Parathyroid adenoma (tissue), 2 donors: ENCODE data around the gene RBM19.
"Not testable (repeated sequence)": the region's sequence is repeated elsewhere in the genome, so short reads cannot be mapped to it uniquely, and the experiment has no call there.

Source experiments
- H2AFZ ChIP-seq: fragments of 300-600 bp; sonication (generic); one replicate; pipeline ENCODE4 v1.7.0; 2017; ENCODE audit warnings: antibody characterized with exemption, mild to moderate bottlenecking
- H3K27ac ChIP-seq: fragments of 300-600 bp; sonication (generic); one replicate; pipeline ENCODE4 v1.7.0; 2017
- H3K27me3 ChIP-seq: fragments of 300-600 bp; sonication (generic); one replicate; pipeline ENCODE4 v1.7.0; 2017; ENCODE audit warnings: low read length; ENCODE audit not compliant: control insufficient read depth, insufficient read depth
- H3K36me3 ChIP-seq: fragments of 300-600 bp; sonication (generic); one replicate; pipeline ENCODE4 v1.7.0; 2017; ENCODE audit warnings: low read length; ENCODE audit not compliant: control insufficient read depth, insufficient read depth
- H3K4me1 ChIP-seq: fragments of 300-600 bp; sonication (generic); one replicate; pipeline ENCODE4 v1.7.0; 2017; ENCODE audit warnings: control low read depth
- H3K4me2 ChIP-seq: fragments of 300-600 bp; sonication (generic); one replicate; pipeline ENCODE4 v1.7.0; 2017; ENCODE audit warnings: low read length
- H3K4me3 ChIP-seq: fragments of 300-600 bp; sonication (generic); one replicate; pipeline ENCODE4 v1.7.0; 2017; ENCODE audit warnings: low read depth, low read length
- H3K79me2 ChIP-seq: fragments of 300-600 bp; sonication (generic); one replicate; pipeline ENCODE4 v1.7.0; 2017; ENCODE audit warnings: control low read depth
- H3K9ac ChIP-seq: fragments of 300-600 bp; sonication (generic); one replicate; pipeline ENCODE4 v1.7.0; 2017; ENCODE audit warnings: mild to moderate bottlenecking
- H3K9me3 ChIP-seq: fragments of 300-600 bp; sonication (generic); one replicate; pipeline ENCODE4 v1.7.0; 2017; ENCODE audit warnings: low read length; ENCODE audit not compliant: control insufficient read depth
- CTCF ChIP-seq: fragments of 300-600 bp; sonication (generic); IDR thresholded peaks from one replicate; pipeline ENCODE4 v1.7.0; 2017; ENCODE audit warnings: antibody characterized with exemption, mild to moderate bottlenecking
- donor health status: primary hyperparathyroidism.

RBM19 gene

GRCh38 chr12:113907446-113908180 is 58.5 kb downstream of the RBM19 start:
- TF ChIP-seq CTCF = no peak
- H2AFZ ChIP-seq = no peak overlapping the region
- H3K4me1 ChIP-seq = no peaks in the 10 kb centered on the region
- no peaks in the 10 kb centered on the region for H3K36me3 ChIP-seq
- H3K9me3 ChIP-seq = no peaks in the 10 kb centered on the region
- H3K27me3 ChIP-seq = no peaks in the 10 kb centered on the region
- H3K9ac ChIP-seq = no peak overlapping the region
- H3K27ac ChIP-seq = no peak overlapping the region
- H3K4me2 ChIP-seq = no peak overlapping the region
- H3K79me2 ChIP-seq = no peaks in the 10 kb centered on the region
- no peak overlapping the region for H3K4me3 ChIP-seq

- Histone ChIP-seq H3K9ac (no peak overlapping the region), H2AFZ (no peak overlapping the region), H3K36me3 (no peaks in the 10 kb centered on the region), H3K27me3 (no peaks in the 10 kb centered on the region), H3K4me3 (no peak overlapping the region), H3K4me1 (no peaks in the 10 kb centered on the region), H3K9me3 (no peaks in the 10 kb centered on the region), H3K79me2 (no peaks in the 10 kb centered on the region), H3K4me2 (no peak overlapping the region), H3K27ac (no peak overlapping the region)
- no peak for TF ChIP-seq CTCF
Measured at GRCh38 chr12:113906411-113907200, 59.5 kb downstream of the RBM19 start.

- no peak for TF ChIP-seq CTCF
- Histone ChIP-seq H3K36me3 (no peaks in the 10 kb centered on the region), H3K9ac (no peak overlapping the region), H3K4me1 (no peaks in the 10 kb centered on the region), H3K27ac (no peak overlapping the region), H2AFZ (no peak overlapping the region), H3K9me3 (no peaks in the 10 kb centered on the region), H3K4me3 (no peak overlapping the region), H3K27me3 (no peaks in the 10 kb centered on the region), H3K79me2 (no peaks in the 10 kb centered on the region), H3K4me2 (no peak overlapping the region)
Measured at GRCh38 chr12:113905829-113906228, 60.3 kb downstream of the RBM19 start.

GRCh38 chr12:113903381-113903863 is 62.7 kb downstream of the RBM19 start:
- no peaks in the 10 kb centered on the region for H3K79me2 ChIP-seq
- H3K9ac ChIP-seq = no peak overlapping the region
- no peaks in the 10 kb centered on the region for H3K36me3 ChIP-seq
- H2AFZ ChIP-seq = no peak overlapping the region
- H3K4me1 ChIP-seq = no peaks in the 10 kb centered on the region
- H3K4me3 ChIP-seq = no peak overlapping the region
- no peak overlapping the region for H3K4me2 ChIP-seq
- H3K27me3 ChIP-seq = no peaks in the 10 kb centered on the region
- no peaks in the 10 kb centered on the region for H3K9me3 ChIP-seq
- TF ChIP-seq CTCF = no peak
- no peak overlapping the region for H3K27ac ChIP-seq

- not testable (repeated sequence) for H3K4me2 ChIP-seq, H3K4me3 ChIP-seq, H3K79me2 ChIP-seq, H3K9ac ChIP-seq, H3K27me3 ChIP-seq, H3K27ac ChIP-seq, H3K4me1 ChIP-seq, H3K36me3 ChIP-seq, H3K9me3 ChIP-seq, H2AFZ ChIP-seq
Measured at GRCh38 chr12:113901319-113901718, 64.8 kb downstream of the RBM19 start.
